Measurements from ENCODE around the gene MYO5B. TPM values are rescaled to one million over a fixed set of nuclear protein-coding genes. Genes with fewer than 3 reads are reported as not detected.

Gene MYO5B
- total and polyA plus RNA-seq, 10 of the 15 experiments (the other 5 are each of a cell fraction or from before 2014, with no cell fraction given): 2.5 to 4.5 (median 3.3) TPM

- 55% methylated on average over 6 of the region's 6 CpGs for WGBS (ENCODE audit: insufficient coverage, insufficient replicate concordance, low lambda C conversion rate, missing lambda C conversion rate)
- intact Hi-C loops (cut with micrococcal nuclease; ENCODE audit: unreplicated experiment) (loop anchor here (5.0 kb wide), 1 partner anchor 153 kb away; the partner anchor contains the start of gene CFAP53), in situ Hi-C loops (cut with MboI) (loop anchor here (10.0 kb wide), 1 partner anchor 240 kb away; no protein-coding TSS in a partner anchor)
- no peaks in the 10 kb centered on the region for H3K4me1 ChIP-seq (ENCODE audit: control insufficient read depth, insufficient read depth, low read length)
- ChIA-PET CTCF (interaction anchor here (0.7 to 3.5 kb wide), 7 partner anchors 40 to 243 kb away, joined by 3 to 32 read pairs (median 4); partner anchors contain the start of gene MYO5B), POLR2A (no interaction called here), SMC1A (ENCODE audit: uncharacterized antibody, unreplicated experiment) (interaction anchor here (2.0 to 8.9 kb wide), 3 partner anchors 14 to 82 kb away, joined by 7 to 76 read pairs (median 24); partner anchors contain the start of gene MYO5B), RAD21 (ENCODE audit: unreplicated experiment) (interaction anchor here (1.1 to 1.6 kb wide), 5 partner anchors 8 to 89 kb away, joined by 3 to 6 read pairs (median 5); no protein-coding TSS in a partner anchor)
- no peak overlapping the region for H3K4me3 ChIP-seq
- no peaks in the 10 kb centered on the region for H3K36me3 ChIP-seq (ENCODE audit: control insufficient read depth in 2 of 2, insufficient read depth in 2 of 2, low read length in 1 of 2)
- no peak for DNase-seq (ENCODE audit: low read depth, low spot score)
- no peak for FAIRE-seq
- TF ChIP-seq ZNF592 (IDR thresholded peaks at IDR 0.05) (no peak), CHD4 (IDR thresholded peaks at IDR 0.05) (no peak), STAT3 (IDR thresholded peaks at IDR 0.05; ENCODE audit: low read depth, low read length) (no peak), ELK1 (IDR thresholded peaks at IDR 0.05; ENCODE audit: low read depth, low read length) (no peak), RUNX3 (IDR thresholded peaks at IDR 0.05; ENCODE audit: low read length) (no peak)
- H3K27ac ChIP-seq (ENCODE audit: control insufficient read depth, insufficient read depth): no peak overlapping the region
- H3K9me3 ChIP-seq (replicated peaks; ENCODE audit: control insufficient read depth, insufficient read depth, low read length): no peaks in the 10 kb centered on the region
- H2AFZ ChIP-seq (ENCODE audit: control insufficient read depth, low read depth, low read length): no peak overlapping the region
- no peak overlapping the region for H3K4me2 ChIP-seq (ENCODE audit: control insufficient read depth, insufficient read depth)
- H3K27me3 ChIP-seq (replicated peaks in 1 of 2; ENCODE audit: control insufficient read depth in 2 of 2, insufficient read depth in 2 of 2, low read length in 1 of 2): peaks cover 0 to 12% of the 10 kb centered on the region in 2 experiments; a peak in 2 of 4 replicates
- H3K79me2 ChIP-seq (ENCODE audit: control insufficient read depth, insufficient read depth, low read length): no peaks in the 10 kb centered on the region
- H3K9ac ChIP-seq (ENCODE audit: control insufficient read depth, insufficient read depth, low read length): no peak overlapping the region
- H4K20me1 ChIP-seq (ENCODE audit: control insufficient read depth, insufficient read depth): no peaks in the 10 kb centered on the region
- no peak for ATAC-seq
- BruUV-seq (replicated peaks): no TSS peak
These were observed 80.5 kb downstream of the MYO5B start for GRCh38 chr18:50114448-50114847.
